ENCODE data around the gene CCL26. TPM values are rescaled to one million over a fixed set of nuclear protein-coding genes. Genes with fewer than 3 reads are reported as not detected.

CCL26 gene
- total RNA-seq, 1 experiment from 2014 or later = not detected

DNA sequence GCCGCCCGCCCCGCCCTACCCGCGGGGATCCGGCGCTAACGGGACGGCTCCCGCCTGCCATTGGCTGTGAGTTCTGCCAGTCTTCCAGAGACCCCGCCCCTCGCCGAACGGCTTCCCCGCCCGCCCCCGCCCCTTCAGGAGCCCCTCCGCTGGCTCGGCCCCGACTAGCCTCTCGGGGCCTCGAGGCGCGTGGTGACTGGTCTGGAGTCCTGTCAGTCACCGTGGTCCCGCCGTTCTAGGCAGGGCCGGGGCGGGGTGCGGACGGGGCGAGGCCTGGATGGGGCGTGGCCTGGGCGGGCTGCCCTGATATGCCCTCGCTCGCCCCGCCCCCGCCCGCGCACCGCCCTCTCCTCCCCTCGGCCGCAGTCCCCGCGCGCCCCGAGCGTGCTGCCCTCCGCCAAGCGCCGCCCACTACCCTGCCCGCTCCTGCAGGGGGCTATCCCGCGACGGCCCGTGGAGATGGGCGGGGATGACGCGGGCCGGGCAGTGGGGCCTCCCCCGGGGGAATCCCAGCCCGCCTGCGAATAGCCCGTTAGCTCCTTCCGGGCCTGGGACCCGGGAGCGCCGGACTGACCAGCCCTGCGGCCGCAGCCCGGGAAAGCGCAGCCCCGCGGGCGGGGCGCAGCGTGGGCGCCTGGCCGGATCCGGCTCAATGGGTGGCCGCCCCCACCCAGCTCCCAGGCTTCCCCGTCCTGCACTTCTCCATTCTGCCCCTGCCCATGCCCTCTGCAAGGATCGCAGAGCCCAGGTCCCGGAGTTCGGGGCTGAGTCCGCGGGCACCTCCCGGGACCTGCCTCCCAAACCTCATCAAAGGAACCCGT lies 32.8 kb downstream of the CCL26 start:
- Histone ChIP-seq H2AFZ (peak overlapping the region; percentile 94), H3K9me3 (ENCODE audit: insufficient read depth, low read depth) (no peaks in the 10 kb centered on the region), H3F3A (ENCODE audit: insufficient read depth, low read depth) (peaks cover 18% of the 10 kb centered on the region; the same call in 1 of the 2 replicates), H4K20me1 (ENCODE audit: insufficient read depth) (no peaks in the 10 kb centered on the region), H3K27me3 (ENCODE audit: insufficient read depth, low read depth) (no peaks in the 10 kb centered on the region), H3K27ac (no peak overlapping the region), H3K4me1 (replicated peaks; ENCODE audit: insufficient read depth) (0 out of 2 replicates have a peak, but pooled peaks cover 3% of the 10 kb centered on the region), H3K4me3 (peak overlapping the region; percentile 88), H3K36me3 (ENCODE audit: low read depth) (no peaks in the 10 kb centered on the region), H3K9me2 (ENCODE audit: insufficient read depth) (no peaks in the 10 kb centered on the region), H3K4me2 (peak overlapping the region; percentile 99), H3K79me2 (ENCODE audit: low read depth) (no peaks in the 10 kb centered on the region)
- intact Hi-C loops (cut with micrococcal nuclease; ENCODE audit: unreplicated experiment) = loop anchor here (10.0 kb wide), 1 partner anchor 204 kb away; no protein-coding TSS in a partner anchor
- no peak for TF ChIP-seq EZH2 (IDR thresholded peaks at IDR 0.05; ENCODE audit: low read depth)
- TF ChIP-seq, protein P1, sequence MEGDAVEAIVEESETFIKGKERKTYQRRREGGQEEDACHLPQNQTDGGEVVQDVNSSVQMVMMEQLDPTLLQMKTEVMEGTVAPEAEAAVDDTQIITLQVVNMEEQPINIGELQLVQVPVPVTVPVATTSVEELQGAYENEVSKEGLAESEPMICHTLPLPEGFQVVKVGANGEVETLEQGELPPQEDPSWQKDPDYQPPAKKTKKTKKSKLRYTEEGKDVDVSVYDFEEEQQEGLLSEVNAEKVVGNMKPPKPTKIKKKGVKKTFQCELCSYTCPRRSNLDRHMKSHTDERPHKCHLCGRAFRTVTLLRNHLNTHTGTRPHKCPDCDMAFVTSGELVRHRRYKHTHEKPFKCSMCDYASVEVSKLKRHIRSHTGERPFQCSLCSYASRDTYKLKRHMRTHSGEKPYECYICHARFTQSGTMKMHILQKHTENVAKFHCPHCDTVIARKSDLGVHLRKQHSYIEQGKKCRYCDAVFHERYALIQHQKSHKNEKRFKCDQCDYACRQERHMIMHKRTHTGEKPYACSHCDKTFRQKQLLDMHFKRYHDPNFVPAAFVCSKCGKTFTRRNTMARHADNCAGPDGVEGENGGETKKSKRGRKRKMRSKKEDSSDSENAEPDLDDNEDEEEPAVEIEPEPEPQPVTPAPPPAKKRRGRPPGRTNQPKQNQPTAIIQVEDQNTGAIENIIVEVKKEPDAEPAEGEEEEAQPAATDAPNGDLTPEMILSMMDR (conservative IDR thresholded peaks at IDR 0.05) = no peak
- ChIA-PET CTCF (interaction anchor here (0.6 kb wide), 4 partner anchors 18 to 260 kb away, joined by 3 read pairs; no protein-coding TSS in a partner anchor), POLR2A (ENCODE audit: unreplicated experiment) (interaction anchor here (0.5 to 1.2 kb wide), 4 partner anchors 105 to 626 kb away, joined by 3 to 16 read pairs (median 4); no protein-coding TSS in a partner anchor)
- peak; percentile 89 to 100 for DNase-seq
- BruUV-seq (replicated peaks) = no TSS peak

DNA sequence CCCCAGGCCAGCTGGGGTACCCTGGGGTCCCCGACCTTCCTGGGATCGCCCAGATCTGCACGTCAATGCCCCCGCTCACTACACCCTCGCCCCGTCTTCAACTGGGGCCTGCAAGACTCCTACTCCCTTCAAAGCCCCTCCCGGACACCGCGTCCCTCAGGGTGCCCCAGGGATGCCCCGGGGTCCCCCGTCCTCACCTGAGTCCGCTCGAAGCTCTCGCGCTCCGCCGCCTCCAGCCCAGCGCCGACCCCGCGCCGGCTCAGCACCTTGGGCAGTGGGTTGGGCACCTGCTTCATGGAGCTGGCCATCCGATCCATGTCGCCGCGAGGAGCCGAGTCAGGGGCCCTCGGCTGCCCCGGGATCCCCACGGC lies 33.4 kb downstream of the CCL26 start, which contains the start of gene HIP1:
TSS of gene HIP1 (minus strand) at position 338 of the 371 bp plus-strand sequence. CDS start at position 317, 21 bp downstream.
- DNase-seq = no peak
- Histone ChIP-seq H3K27ac (no peak within 1 kb of the TSS), H3F3A (ENCODE audit: insufficient read depth, low read depth) (peaks cover 18% of the 10 kb centered on the region; the same call in 1 of the 2 replicates), H3K9me2 (ENCODE audit: insufficient read depth) (no peaks in the 10 kb centered on the region), H3K27me3 (ENCODE audit: insufficient read depth, low read depth) (no peaks in the 10 kb centered on the region), H3K4me1 (replicated peaks; ENCODE audit: insufficient read depth) (0 out of 2 replicates have a peak, but pooled peaks cover 3% of the 10 kb centered on the region), H3K4me2 (peak within 1 kb of the TSS; percentile 99), H2AFZ (peak within 1 kb of the TSS; percentile 94), H3K4me3 (peak within 1 kb of the TSS; percentile 88), H3K36me3 (ENCODE audit: low read depth) (no peaks in the 10 kb centered on the region), H4K20me1 (ENCODE audit: insufficient read depth) (no peaks in the 10 kb centered on the region), H3K79me2 (ENCODE audit: low read depth) (no peaks in the 10 kb centered on the region), H3K9me3 (ENCODE audit: insufficient read depth, low read depth) (no peaks in the 10 kb centered on the region)
- ChIA-PET CTCF (no interaction called here), POLR2A (ENCODE audit: unreplicated experiment) (interaction anchor here (0.5 to 1.2 kb wide), 2 partner anchors 210 to 626 kb away, joined by 3 to 4 read pairs; no protein-coding TSS in a partner anchor)
- intact Hi-C loops (cut with micrococcal nuclease; ENCODE audit: unreplicated experiment) = loop anchor here (10.0 kb wide), 1 partner anchor 204 kb away; no protein-coding TSS in a partner anchor
- no TSS peak for BruUV-seq (replicated peaks)
- TF ChIP-seq, protein P1 (conservative IDR thresholded peaks at IDR 0.05) = no peak
- TF ChIP-seq EZH2 (IDR thresholded peaks at IDR 0.05; ENCODE audit: low read depth) = no peak

DNA sequence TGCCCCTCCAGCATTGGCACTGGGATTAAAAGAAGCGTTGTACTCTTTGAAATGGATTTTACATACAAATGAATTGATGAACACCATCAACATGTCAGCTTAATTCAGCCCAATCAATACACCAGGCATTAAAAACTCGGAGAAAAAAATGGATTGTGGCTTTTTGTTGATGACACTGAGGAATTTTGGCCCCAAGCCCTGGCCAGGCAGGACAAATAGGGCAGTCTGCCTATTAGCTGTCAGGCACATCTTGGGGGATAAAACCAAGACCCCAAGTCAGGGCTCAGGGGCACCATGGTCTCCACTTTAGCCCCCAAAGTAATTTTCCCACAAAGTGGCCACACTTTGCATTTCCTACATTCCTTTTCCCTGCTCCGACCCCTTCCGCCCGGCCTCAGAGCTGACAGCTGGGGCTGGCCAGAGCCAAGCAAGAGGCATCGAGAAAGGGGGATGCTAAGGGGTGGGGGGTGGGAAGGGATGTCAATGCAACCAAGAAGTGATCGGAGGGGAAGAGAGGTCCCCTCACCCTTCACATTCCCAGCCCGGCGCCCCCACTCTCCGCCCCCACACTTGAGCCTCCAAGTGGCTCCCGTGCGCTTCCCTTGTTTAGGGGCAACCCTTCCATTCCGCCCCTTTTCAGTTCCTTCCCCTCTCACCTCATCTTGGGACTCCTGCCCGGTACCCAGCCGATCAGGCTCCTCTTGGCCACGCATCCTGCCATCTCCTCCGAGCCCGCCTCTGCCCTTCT lies 34.0 kb downstream of the CCL26 start:
- Histone ChIP-seq H3K9me2 (ENCODE audit: insufficient read depth) (no peaks in the 10 kb centered on the region), H4K20me1 (ENCODE audit: insufficient read depth) (no peaks in the 10 kb centered on the region), H3K4me3 (peak overlapping the region; percentile 77), H3K27ac (no peak overlapping the region), H3K79me2 (ENCODE audit: low read depth) (no peaks in the 10 kb centered on the region), H3F3A (ENCODE audit: insufficient read depth, low read depth) (peaks cover 18% of the 10 kb centered on the region; the same call in 1 of the 2 replicates), H3K9me3 (ENCODE audit: insufficient read depth, low read depth) (no peaks in the 10 kb centered on the region), H3K36me3 (ENCODE audit: low read depth) (no peaks in the 10 kb centered on the region), H3K27me3 (ENCODE audit: insufficient read depth, low read depth) (no peaks in the 10 kb centered on the region), H3K4me2 (peak overlapping the region; percentile 99), H3K4me1 (replicated peaks; ENCODE audit: insufficient read depth) (0 out of 2 replicates have a peak, but pooled peaks cover 3% of the 10 kb centered on the region), H2AFZ (peak overlapping the region; percentile 94)
- POLR2A ChIA-PET (ENCODE audit: unreplicated experiment) = interaction anchor here (1.2 kb wide), 1 partner anchor 210 kb away, joined by 4 read pairs; no protein-coding TSS in a partner anchor
- no TSS peak for BruUV-seq (replicated peaks)
- TF ChIP-seq, protein P1 (conservative IDR thresholded peaks at IDR 0.05) = no peak
- no peak for TF ChIP-seq EZH2 (IDR thresholded peaks at IDR 0.05; ENCODE audit: low read depth)
- CTCF ChIA-PET = no interaction called here
- intact Hi-C loops (cut with micrococcal nuclease; ENCODE audit: unreplicated experiment) = loop anchor here (10.0 kb wide), 1 partner anchor 203 kb away; no protein-coding TSS in a partner anchor
- no peak for DNase-seq
